AG04450 (cell line): Measurements from ENCODE around the gene TSHR. TPM values are rescaled to one million over a fixed set of nuclear protein-coding genes. Genes with fewer than 3 reads are reported as not detected.

Source experiments
- CTCF ChIA-PET: fragments of 300-600, 350-600 bp; formaldehyde crosslinking; extraction: SDS; loops from one replicate; lab custom pipeline; 2022; ENCODE audit warnings: antibody characterized with exemption, inconsistent platforms; lab: Charles Lee
- POLR2A ChIA-PET: fragments of 350-600 bp; formaldehyde crosslinking; extraction: SDS; loops from one replicate; lab custom pipeline; 2021; ENCODE audit warnings: antibody characterized with exemption, inconsistent platforms; lab: Yijun Ruan, JAX
- DNase-seq: peaks from one replicate; pipeline ENCODE4 v3.0.0-alpha.2; 2011; ENCODE audit warnings: low read depth, low spot score
- H3K27ac ChIP-seq: one replicate; pipeline ENCODE4 v1.5.1; 2012; ENCODE audit warnings: low read depth, low read length, control low read depth
- H3K27me3 ChIP-seq: one replicate; pipeline ENCODE4 v1.6.0; 2012; ENCODE audit warnings: low read length; ENCODE audit not compliant: control insufficient read depth, insufficient read depth
- H3K4me3 ChIP-seq: 2 replicates; pipeline ENCODE4 v1.5.1; 2011; ENCODE audit warnings: mild to moderate bottlenecking, low read depth, low read length, control low read depth
- H3K9me3 ChIP-seq: 2 replicates; pipeline ENCODE4 v1.5.1; 2012; ENCODE audit warnings: low read length; ENCODE audit not compliant: control insufficient read depth, insufficient read depth
- polyA plus RNA-seq: library from polyadenylated mRNA; depleted of rRNA; stranded (reverse); fragments of >200 nt; gene quantifications from 2 replicates; pipeline ENCODE4 v1.2.3, GENCODE V29; 2011
- TF ChIP-seq, protein P1 (sequence below): IDR thresholded peaks from 2 replicates; pipeline ENCODE4 v1.5.1; 2011; ENCODE audit warnings: low read depth, low read length, control low read depth, inconsistent platforms

The TSHR gene
- polyA plus RNA-seq, 1 experiment: not detected

DNA sequence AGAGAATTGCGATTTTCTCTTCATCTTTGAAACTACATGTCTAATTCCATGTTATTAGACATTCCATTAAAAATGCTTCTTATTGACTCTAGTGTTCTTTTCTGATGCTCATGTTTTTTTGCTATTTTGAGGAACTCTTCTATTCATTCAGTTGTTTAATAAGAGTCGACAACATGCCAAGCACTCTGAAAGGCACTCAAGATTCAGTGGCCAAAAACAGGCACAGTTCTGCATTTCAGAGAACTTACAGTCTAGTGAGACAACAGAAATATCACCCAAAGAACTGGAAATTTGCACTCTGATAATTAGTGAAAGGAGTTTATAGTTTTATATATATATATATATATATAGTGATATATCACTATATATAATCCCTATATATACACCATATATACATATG is 111.7 kb downstream of the TSHR start:
- Histone ChIP-seq H3K27me3 (no peaks in the 10 kb centered on the region), H3K27ac (no peak overlapping the region), H3K4me3 (no peak overlapping the region), H3K9me3 (peaks cover 3% of the 10 kb centered on the region; the same call in 1 of the 2 replicates)
- TF ChIP-seq, protein P1, sequence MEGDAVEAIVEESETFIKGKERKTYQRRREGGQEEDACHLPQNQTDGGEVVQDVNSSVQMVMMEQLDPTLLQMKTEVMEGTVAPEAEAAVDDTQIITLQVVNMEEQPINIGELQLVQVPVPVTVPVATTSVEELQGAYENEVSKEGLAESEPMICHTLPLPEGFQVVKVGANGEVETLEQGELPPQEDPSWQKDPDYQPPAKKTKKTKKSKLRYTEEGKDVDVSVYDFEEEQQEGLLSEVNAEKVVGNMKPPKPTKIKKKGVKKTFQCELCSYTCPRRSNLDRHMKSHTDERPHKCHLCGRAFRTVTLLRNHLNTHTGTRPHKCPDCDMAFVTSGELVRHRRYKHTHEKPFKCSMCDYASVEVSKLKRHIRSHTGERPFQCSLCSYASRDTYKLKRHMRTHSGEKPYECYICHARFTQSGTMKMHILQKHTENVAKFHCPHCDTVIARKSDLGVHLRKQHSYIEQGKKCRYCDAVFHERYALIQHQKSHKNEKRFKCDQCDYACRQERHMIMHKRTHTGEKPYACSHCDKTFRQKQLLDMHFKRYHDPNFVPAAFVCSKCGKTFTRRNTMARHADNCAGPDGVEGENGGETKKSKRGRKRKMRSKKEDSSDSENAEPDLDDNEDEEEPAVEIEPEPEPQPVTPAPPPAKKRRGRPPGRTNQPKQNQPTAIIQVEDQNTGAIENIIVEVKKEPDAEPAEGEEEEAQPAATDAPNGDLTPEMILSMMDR: no peak
- no peak for DNase-seq
- ChIA-PET POLR2A (no interaction called here), CTCF (no interaction called here)

DNA sequence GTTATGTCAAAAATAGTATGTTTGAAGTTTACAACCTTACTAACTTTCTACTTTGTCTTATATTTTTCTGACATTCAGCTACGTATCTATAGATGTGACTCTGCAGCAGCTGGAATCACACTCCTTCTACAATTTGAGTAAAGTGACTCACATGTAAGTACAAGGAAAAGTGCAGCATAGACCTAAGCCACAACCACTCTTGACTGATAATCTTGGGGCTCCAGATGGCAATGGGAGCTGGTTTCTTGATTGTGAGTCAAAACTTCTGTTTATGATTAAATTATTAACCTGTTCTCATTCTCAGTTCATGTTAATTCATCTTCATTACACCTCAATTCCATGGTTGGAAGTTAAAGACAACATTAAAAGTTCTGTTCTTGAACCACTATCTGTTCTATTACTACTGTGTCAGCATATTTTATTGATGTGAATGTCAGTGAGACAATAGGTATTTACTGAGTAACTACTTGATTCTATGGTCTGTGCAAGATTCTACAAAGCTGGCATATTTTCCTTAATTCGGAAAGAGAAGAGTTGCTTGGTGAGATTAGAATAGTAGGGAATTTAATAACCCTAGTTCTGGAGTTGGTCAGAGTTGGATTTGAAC is 112.9 kb downstream of the TSHR start:
- ChIA-PET CTCF (interaction anchor here (1.0 to 1.7 kb wide), 2 partner anchors 12 to 81 kb away, joined by 3 to 5 read pairs; no protein-coding TSS in a partner anchor), POLR2A (no interaction called here)
- TF ChIP-seq, protein P1: no peak
- no peak overlapping the region for H3K4me3 ChIP-seq
- peaks cover 3% of the 10 kb centered on the region; the same call in 1 of the 2 replicates for H3K9me3 ChIP-seq
- no peaks in the 10 kb centered on the region for H3K27me3 ChIP-seq
- DNase-seq: no peak
- no peak overlapping the region for H3K27ac ChIP-seq

DNA sequence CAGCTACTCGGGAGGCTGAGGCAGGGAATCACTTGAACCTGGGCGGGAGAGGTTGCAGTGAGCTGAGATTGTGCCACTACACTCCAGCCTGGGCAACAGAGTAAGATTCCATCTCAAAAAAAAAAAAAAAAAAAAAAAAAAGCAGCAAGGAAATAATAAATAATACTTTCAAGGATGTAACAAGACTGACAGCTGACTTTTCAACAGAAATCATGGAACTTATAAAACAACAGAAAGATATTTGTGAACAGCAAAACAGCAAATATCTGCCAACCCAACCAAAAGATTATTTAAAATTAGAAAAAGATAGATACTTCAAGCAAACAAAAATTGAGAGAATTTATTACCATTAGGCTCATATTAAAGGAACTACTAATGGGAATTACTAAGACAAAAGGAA is 115.1 kb downstream of the TSHR start:
- ChIA-PET POLR2A (no interaction called here), CTCF (interaction anchor here (1.2 kb wide), 1 partner anchor 73 kb away, joined by 3 read pairs; no protein-coding TSS in a partner anchor)
- TF ChIP-seq, protein P1: no peak
- no peak overlapping the region for H3K27ac ChIP-seq
- no peak for DNase-seq
- H3K27me3 ChIP-seq: no peaks in the 10 kb centered on the region
- H3K9me3 ChIP-seq: peaks cover 3% of the 10 kb centered on the region; the same call in 1 of the 2 replicates
- no peak overlapping the region for H3K4me3 ChIP-seq

DNA sequence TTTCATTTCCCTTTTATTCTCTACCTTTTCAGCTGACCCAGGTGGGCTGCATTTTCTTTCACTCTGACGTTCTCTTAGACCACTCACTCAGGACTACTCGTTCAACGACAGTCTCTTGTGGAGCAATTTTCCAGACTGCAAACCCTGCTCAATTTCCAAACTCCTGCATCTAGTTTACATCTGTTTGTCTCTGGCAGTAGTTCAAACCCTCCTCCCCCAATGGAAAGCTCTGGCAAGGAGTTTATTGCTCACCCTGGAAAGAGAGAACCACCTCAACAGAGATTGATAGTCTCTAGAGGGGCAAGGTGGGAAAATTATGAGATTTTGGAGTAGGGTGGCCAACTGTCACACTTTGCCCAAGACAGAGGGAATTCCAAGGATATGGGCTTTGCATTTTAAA is 130.2 kb downstream of the TSHR start:
- no peak for DNase-seq
- CTCF ChIA-PET: no interaction called here

DNA sequence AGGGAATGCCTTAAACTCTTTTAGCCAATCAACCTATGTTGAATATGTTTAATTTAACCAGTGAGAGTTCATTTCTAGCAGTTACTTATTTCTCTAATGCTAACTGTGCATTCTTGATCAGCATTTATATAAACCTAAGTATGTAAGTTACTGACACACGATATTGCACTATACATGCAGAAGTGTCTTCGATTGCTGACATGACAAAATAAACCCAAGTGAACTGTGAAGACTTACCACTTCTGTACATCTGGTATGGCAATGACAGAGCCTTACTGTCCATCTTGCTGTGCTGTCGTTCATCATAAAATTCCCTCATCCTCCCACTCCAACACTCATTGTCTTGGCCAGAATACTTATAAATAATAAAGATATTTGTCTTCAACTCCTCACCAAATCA is 131.8 kb downstream of the TSHR start:
- no peaks in the 10 kb centered on the region for H3K9me3 ChIP-seq
- ChIA-PET CTCF (no interaction called here), POLR2A (no interaction called here)
- no peak for DNase-seq
- TF ChIP-seq, protein P1: no peak
- no peak overlapping the region for H3K27ac ChIP-seq
- no peak overlapping the region for H3K4me3 ChIP-seq
- H3K27me3 ChIP-seq: no peaks in the 10 kb centered on the region

More for the DNA sequence above, 130.2 kb downstream of the TSHR start:
- Histone ChIP-seq H3K27ac (no peak overlapping the region), H3K4me3 (no peak overlapping the region), H3K27me3 (no peaks in the 10 kb centered on the region), H3K9me3 (no peaks in the 10 kb centered on the region)
- POLR2A ChIA-PET: no interaction called here
- TF ChIP-seq, protein P1: no peak
